ENCODE measurements around the gene FSIP2.

GRCh38 chr2:185857691-185858090 lies 119.1 kb downstream of the FSIP2 start:
- TF ChIP-seq POLR2AphosphoS5 (IDR thresholded peaks at IDR 0.05): no peak
- no peak for TF ChIP-seq POLR2A (IDR thresholded peaks at IDR 0.05)
- TF ChIP-seq EP300 (IDR thresholded peaks at IDR 0.05): no peak

Measured in stomach (tissue), 4 donors.